NCI-H345 (cell line): ENCODE results near the gene SLC38A4.

Source experiments
- DNase-seq: peaks from one replicate; lab custom pipeline; 2025; lab: John Stamatoyannopoulos, UW

The SLC38A4 gene

DNA sequence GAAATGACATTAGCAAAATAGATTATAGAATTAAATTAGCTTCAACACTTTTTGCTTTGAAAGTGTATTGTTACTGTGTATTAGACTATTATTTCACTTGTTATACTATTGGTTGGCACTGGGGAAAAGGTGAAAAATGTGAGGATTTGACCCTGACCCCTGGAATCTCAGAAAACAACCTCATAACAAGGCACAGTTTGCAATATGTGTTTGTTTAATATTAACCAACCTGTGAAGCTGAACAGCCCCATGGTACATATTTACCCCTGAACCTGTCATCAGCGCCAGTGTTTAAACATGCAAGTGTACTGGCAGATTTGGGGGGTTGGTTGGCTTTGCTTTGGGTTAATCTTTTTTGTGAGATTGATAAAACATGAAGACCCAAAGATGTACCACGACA, 11.7 kb downstream of the SLC38A4 start:
- no peak for DNase-seq

DNA sequence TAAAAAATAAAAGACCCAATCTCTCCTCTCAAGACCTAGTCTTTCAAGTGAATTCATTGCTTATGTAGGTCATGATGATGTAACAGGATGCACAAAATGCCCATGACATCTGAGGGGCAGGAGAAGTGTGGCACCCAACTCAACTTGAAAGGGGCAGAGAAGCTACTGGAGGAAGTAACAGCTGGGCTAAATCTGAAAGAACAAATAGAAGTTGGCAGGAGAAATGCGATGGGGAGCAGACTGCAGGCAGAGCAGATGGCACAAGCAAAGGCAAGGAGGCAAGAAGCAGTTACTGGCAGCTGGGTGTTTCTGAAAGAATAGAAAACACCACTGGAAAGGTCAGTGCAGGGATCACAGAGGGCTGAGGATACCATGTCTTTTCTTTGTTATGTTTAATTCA, 14.6 kb downstream of the SLC38A4 start:
- no peak for DNase-seq

DNA sequence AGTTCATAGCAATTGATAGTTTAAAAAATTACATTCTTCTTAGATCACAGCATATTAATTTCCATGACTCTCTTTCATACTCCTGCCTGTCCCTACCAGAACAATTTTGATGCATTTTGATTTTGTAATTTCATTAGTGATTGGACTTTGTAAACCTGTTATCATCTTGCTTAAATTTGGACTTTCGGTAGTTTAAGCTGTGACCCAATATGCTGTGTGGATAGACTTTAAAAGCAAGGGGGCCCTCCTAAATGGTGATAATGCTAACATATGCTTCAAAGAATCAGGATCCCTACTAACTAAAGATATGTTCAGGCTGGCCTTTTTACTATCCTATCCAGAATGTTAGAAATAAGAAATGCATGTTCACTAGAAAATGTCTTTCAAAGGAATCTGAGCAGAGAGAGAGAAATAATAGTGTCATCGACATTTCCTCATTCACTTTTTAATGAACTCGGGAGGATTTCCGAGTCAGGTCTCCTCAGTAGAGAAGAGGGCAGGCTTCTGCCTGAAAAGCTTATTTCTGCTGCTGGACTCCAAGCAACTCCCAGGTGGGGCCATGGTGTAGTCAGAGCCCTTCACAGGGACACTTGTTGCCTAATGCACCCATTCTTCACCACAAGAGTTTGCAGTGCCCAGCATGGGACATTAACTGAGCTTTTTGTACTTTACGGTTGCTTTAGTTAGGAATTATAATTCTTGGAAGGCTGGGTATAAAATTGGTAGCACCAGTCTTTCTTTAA, 16.7 kb downstream of the SLC38A4 start:
- DNase-seq: no peak

DNA sequence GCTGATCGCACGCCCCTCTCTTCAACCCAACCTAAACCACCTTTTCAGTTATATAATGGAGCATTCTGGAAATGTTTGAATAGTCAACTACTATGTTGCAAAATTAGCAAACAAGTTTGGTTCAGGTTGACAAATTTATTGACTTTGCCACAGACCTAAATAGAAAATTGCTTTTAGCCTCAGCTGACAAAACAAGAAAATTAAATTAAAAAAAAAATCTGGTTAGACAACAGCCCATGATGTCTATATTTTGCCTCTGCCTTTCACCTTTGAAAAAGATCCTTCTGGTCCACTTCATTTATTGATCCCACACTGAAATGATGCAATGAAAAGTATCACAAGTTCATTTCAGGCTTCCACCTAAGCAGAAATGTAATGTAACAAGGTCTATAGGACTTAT, 17.5 kb downstream of the SLC38A4 start:
- no peak for DNase-seq

DNA sequence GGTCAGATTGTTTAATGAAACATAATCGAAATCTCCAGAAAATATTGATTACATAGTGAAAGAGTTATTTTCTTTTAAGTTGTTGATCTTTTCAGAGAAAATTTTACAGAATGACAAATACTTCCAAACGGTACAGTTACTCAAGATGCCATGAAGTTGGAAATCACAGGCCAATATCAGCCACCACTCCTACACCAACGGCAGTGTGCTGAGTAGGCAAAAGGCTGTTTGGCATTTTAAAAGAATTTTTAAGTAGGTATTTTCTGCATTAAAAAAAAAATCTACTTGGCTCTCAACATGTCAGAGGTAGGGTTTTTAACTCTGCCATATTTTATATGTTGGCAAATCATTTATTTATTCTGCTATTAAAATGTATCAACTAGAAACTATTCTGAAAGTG, 21.7 kb downstream of the SLC38A4 start:
- no peak for DNase-seq

DNA sequence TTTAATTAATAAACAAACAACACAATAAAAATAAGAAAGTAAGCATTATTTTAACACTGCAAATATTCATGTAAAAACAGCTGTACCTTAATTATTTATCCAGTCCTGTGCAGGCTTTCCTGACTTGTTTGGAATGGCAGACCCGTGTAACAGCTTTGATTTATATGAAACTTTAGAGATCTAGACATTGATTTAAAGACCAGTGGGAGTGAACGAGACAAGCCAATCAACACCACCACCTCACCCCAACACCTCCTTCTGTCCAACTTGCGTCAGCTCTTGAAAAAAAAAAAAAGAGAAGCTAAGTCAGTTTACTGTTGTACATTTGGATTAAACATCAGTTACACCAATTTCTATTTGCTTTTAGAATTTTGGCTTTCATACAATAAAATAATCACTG, 22.3 kb downstream of the SLC38A4 start:
- no peak for DNase-seq

DNA sequence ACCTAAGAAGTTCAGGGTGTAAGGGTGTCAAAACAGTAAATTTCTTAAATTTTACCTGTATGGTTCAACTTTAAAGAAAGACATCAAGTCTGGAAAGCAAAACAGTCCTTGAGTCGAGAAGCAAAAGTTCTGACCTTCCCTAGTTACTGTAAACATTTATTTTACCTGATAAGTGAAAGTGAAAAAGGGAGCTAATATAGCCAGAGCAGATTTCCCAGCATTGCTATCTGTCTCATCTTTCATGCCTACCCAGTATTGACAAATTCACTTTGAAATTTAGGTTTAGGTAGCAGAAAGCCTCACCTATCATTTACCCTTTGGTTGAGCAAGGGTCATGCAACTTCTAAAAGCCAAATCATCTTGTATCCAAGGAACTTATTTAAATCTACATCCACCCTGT, 24.5 kb downstream of the SLC38A4 start:
- DNase-seq: no peak

DNA sequence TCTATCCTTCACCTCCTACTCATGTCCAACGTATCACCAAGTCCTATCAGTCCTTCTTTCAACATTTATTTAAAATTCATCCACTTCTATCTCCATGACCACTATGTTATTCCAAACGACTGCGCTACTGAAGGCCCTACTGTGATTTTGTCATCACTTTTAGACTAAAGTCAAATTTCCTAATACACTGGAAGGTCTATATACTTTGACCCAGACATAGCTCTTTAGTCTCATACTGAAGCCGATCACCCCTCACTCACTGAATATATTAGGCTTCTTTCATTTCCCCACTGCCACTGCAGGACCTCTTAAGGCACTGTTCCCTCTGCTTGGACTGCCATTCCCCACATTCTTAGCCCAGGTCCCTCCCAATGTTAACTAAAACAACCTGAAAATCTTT, 25.6 kb downstream of the SLC38A4 start:
- no peak for DNase-seq

DNA sequence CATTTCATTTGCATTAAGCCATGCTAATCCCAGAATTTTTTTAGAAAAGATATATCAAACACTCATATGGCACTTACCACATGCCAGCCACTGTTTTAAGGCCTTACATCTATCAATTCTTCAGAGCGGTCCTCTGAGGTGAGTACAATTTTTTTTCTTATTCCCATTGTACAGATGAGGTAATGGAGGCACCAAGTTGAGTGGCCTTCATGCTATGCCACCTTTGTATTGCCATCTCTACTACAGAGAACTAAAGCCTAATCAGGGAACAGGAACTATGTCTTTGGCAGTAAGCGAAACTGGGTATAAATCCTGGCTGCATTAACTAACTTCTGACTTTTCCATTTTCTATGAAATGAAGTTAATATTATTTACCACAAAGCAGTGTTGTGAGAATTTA, 27.1 kb downstream of the SLC38A4 start:
- no peak for DNase-seq

DNA sequence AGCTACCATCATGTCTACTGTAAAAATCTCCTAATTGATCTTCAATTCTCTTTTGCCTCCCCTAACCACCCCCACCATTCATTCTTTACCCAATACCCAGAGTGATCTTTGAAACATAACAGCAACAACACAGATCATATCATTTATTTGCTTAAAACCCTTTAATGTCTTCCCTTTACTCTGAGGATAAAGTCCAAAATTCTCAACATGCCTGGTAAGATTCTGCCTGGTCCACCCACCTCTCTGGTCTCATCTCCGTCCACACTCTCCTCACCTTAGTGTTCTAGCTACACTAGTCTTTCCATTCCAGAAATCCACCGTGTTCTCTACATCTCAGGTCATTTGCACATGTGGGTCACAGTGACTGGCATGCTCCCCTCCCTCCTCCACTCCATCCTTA, 27.7 kb downstream of the SLC38A4 start:
- DNase-seq: no peak

DNA sequence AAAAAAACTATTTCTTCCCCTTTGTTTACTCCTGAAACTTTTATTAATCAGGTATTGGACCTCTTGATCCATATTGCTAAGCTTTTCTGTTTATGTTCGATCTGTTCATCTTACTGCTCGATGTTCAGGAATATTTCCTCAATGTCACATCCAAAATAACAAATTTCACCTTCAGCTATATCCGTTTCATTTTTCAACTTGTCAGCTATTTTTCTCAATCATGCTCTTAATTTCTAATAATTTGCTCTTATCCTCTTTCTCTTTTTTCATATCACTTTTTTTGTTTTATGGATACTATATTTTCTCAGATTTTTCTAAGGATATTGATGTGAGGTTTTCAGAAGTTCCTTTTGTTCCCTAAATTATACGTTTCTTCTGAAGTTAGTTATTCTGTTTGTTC, 29.8 kb downstream of the SLC38A4 start:
- no peak for DNase-seq

DNA sequence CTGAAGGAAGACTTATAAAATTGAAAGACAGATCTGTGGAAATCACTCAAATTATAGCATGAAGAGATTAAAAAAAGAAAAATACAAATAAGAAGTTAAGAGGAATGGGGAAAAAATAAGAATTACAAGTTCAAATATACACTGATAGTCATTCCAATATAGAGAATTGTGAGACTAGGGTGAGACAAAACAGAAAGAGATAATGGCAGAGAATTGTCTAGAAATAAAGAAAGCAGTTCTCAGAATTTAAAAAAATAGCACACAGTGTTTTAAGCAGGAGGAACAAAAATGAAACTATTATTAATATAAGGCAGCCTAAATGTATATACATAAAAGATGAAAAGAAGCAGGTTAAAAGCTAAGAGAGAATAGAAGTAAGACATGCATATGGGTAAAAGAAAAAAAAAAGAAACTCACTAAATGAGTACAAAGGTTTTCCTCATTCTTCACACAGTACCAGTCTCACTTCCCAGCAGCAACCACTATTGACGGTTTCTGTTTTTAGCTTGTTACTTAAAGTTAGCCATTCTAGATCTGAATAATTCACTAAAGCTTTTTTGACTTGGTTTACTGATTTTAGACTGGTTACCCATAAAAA, 31.1 kb downstream of the SLC38A4 start:
- no peak for DNase-seq

DNA sequence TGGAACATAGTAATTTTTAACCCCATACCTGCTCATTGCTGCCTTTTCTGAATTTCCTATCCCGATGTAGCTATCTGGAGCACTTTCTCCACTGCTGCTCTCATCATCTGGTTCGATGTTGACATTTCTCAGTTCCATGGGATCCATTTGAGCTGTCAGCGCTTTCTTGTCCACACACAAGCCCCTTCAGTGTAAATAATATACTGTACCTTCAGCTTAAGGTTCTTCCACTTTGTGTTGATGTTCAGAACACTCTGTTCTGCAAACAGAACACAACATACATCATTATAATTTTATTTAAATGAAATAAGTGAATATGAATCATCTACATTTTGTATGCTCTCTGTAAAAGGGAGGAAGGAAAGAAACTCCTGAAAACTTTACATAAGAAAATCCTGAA, 32.9 kb downstream of the SLC38A4 start:
- no peak for DNase-seq

DNA sequence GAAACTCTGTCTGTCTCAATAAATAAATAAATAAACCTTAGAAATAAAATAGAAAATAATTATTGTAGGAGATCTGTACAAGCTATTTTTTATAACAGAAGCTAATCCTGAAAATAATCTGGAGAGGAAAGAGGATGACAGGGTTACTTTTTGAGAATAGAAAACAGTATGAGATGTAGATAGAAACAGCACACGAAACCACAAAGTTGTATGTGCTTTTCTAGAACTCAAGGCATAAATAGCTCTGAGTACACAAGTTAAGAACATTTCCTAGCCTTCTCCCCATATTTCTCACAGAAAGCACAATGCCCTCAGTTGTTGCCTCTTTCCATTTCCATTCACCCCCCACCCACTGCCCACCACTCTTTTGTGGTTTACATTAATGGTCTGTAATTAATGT, 35.7 kb downstream of the SLC38A4 start:
- no peak for DNase-seq

DNA sequence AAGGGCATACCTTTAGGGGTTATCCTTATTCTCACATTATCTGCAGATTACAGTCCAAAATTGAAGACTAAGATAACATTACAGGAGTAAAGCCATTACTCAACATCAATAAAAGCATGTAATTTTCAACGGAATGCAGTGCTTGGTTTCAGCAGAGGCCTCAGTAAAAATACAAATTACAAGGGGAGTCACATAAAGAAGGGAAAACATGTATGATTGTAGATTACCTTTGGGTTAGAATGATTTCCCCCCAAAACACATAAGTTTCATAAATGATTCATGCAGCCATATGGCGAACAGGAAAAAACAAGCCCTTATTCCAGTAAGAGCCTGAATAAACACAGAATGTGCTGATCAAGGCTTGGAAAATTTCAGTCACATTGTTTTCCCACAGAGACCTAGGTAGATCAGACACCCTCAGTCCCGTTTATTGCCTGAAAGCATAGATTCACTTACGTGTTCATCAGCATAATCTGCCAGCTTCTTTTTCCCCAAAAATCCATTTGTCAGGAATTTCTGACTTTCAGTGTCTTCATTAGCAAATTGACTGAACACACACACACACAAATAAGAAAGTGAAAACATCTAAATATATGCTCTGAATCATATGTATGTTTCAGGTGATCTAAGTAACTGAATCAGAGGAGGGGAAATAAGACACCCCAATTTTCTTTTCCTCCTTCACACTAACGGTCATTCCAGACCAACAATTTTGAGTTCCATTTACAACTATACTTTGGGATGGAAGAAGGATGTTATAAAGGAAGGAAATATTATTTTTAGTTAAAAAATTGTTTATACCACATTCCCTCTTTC, 37.5 kb downstream of the SLC38A4 start:
- no peak for DNase-seq

DNA sequence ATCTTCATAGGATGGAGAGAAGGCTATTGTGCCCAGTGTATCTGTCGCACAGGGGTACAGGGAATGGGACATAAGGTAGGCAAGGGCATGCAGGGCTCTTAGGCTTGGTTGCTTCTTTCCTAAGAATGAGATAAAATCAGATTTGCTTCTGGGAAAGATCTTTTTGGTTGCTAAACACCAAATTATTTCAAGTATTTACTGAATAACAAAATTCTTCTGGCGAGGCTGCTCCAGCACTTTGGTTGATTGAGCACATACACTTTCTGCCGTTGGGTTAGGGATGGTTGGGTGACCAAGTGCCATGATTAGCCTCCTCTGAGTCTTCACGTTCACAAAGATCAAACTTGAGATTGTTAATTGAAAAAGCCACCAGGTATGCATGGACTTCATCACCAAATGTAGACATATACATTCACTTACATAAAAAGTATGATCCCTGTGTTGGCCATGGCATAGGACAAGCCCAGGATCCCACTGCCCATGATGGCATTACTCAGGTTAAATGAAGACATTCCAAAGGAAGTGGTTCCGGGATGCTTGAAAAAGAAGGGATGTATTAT, 38.2 kb downstream of the SLC38A4 start:
- no peak for DNase-seq

DNA sequence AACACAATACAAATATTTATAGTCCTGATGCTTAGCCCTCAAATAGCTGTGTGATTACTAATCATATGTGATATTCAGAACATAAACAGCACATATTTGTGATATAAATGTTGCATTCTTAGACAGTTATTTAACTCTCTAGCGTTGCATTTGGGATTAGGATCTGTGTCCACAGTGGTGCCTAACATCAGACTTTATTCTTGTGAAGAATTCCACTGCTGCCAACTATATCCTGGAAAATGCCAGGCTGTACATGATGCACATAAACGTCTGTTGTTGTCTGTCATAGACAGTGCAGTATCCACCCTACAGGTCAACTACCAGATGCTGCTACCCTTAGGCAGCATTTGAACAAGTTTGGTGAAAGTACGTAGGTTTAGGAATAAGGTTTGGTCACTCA, 39.0 kb downstream of the SLC38A4 start:
- no peak for DNase-seq

DNA sequence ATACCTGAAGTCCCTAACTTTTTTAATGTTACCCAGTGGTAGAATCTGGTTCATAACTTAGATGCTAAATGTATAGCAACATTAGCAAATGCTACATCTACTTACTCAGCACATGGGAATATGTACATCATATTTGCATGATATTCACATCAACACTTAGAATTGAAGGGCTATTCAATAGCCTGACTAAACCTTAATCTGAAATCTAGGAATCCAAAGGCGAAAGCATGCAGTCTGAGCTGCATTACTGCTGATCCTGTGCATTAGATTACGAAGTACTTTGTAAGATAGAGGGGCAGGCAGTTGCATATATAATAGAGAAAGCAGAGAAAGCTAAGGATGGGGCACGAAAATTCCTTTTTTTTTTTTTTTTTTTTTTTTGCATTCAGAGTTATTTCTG, 40.4 kb downstream of the SLC38A4 start:
- DNase-seq: no peak

DNA sequence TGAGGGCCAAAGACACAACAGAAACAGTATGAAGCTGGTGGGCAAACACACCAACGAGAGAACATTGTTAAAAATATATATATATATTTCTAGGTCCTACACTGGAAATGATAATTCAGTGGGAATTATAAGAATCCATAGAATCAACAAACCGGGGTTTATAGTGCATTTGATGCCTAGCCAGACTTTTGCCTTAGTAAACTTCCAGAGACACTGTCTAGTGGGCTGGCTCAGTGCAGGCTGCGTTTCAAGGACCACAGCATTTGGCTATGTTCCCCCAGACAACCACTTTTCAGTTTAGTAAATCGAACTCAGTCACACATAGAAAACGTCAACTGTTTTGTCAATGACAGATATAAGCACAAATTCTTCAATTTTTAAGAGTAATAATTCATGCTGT, 41.9 kb downstream of the SLC38A4 start:
- no peak for DNase-seq

DNA sequence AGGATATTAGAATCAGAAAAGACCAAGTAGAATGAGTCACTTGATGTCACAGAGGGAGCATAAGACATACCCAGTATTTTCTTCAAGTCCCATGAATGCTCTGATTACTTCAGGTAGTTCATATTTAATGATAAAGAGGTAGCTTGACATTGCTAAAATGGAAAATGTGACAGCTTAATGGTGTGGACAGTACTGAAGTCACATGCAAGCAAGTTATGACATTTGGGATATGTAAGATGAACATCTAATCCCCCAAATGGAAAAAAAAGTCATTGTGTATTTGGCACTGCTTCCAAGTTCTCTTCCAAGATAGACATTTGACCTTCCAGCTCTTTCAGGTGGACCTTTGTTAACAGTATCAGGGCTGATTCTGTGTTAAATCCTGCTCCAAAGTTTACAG, 45.9 kb downstream of the SLC38A4 start:
- no peak for DNase-seq

DNA sequence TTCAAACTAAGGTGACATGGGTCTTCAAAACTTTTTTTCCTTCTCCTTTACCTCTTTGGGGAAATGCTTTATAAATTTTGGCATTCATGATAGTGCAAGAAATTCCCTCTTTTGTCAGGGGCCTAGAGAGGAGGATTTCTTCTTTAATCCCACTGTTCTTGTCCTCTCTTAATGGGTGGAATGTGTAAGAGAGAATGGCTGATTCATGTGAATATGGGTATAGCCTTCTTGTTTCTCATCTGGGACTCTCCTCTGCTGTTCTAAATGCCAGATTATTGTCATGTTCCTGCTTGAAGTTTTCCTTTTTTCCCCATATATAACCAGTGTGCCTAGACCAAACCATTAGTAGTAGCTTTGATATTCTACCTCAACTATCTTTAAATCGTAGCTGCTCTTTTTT, 46.7 kb downstream of the SLC38A4 start:
- DNase-seq: no peak

DNA sequence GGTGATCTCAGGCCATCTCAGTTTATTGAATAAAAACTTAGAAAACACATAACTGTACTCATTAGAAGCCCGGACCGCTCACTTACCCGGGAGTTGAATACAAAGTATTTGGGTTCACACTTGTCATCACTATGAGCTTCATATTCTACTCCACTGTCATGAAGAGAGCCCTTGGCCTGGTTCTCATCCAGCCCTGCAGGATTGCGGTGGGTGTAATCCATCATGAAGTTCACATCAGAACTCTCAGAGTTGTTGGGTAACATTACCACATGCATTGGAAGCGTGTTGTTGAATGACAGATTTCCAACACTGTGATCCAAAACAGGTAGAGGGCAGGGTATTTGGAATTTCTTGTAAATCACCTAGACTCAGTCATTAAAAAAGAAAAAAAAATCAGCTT, 47.4 kb downstream of the SLC38A4 start:
- DNase-seq: no peak

DNA sequence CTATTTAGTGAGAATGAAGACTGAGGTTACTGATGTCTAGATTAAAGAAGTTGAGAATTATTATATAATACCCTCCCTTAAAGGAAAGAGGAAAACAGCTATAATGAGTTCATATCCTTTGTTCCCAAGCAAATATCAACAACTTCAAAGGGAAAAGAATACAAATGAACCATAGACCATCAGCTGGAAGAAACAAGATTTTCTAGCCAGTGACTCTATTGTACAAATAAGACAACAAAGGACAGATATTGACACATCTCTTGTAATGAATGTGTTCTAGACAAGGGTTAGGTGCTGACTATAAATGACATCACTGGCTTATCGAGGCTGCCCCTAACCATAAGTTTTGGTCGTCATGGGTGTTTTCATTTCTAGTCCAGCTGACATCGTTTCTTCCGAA, 48.2 kb downstream of the SLC38A4 start:
- DNase-seq: no peak
